Gastroesophageal sphincter (tissue), 4 donors: ENCODE measurements around the gene FBXW11. TPM values are rescaled to one million over a fixed set of nuclear protein-coding genes. Genes with fewer than 3 reads are reported as not detected.

Experiments
- ATAC-seq: fragments of 150-250 bp; one replicate; pipeline ENCODE4 v1.9.1; 2016; ENCODE audit warnings: mild to moderate bottlenecking, moderate library complexity
- H3K27ac ChIP-seq, 4 donors: fragments of 200-600 bp; sonication (generic) in 3 of 4; 1 replicate in 3 of 4; 2 replicates in 1 of 4; pipeline ENCODE4 v1.5.1; 2016 to 2019
- H3K27me3 ChIP-seq: fragments of 200-600 bp; sonication (generic); one replicate; pipeline ENCODE4 v1.5.1; 2019
- H3K36me3 ChIP-seq, 2 donors: fragments of 200-600 bp; sonication (generic); one replicate each; pipeline ENCODE4 v1.5.1; 2019; ENCODE audit warnings: control low read depth in 1 of 2
- H3K4me1 ChIP-seq, 3 donors: fragments of 200-600 bp; sonication (generic); 1 replicate in 2 of 3; 2 replicates in 1 of 3; pipeline ENCODE4 v1.5.1; 2016 to 2019; ENCODE audit warnings: control low read depth in 2 of 3
- H3K4me3 ChIP-seq, 2 donors: fragments of 200-600 bp; sonication (generic); one replicate each; pipeline ENCODE4 v1.5.1; 2019; ENCODE audit warnings: mild to moderate bottlenecking in 1 of 2, moderate library complexity in 1 of 2
- H3K9me3 ChIP-seq, 3 donors: fragments of 200-600 bp; sonication (generic); one replicate each; pipeline ENCODE4 v1.5.1; 2017 to 2019; ENCODE audit warnings: control low read depth in 2 of 3
- EP300 ChIP-seq: sonication (generic); formaldehyde crosslinking; IDR thresholded peaks from one replicate; pipeline ENCODE4 v1.6.1; 2017; ENCODE audit warnings: antibody characterized with exemption, mild to moderate bottlenecking
- POLR2A ChIP-seq, 2 donors: fragments of 450-650 bp; IDR thresholded peaks; one replicate each; pipeline ENCODE4 v1.6.1; 2017; ENCODE audit warnings: antibody characterized with exemption in 2 of 2, mild to moderate bottlenecking in 2 of 2, moderate library complexity in 1 of 2
- POLR2AphosphoS5 ChIP-seq: sonication (generic); formaldehyde crosslinking; IDR thresholded peaks from one replicate; pipeline ENCODE4 v1.6.1; 2017; ENCODE audit warnings: antibody characterized with exemption
- WGBS, 2 donors: methylation state at CpG; one replicate each; pipeline ENCODE4 v1.1.5; 2018; ENCODE audit warnings: low coverage in 1 of 2; 5-methylcytosine and 5-hydroxymethylcytosine counted together
- total RNA-seq, 4 donors: library from RNA; depleted of rRNA; stranded (reverse); fragments of >200 nt; gene quantifications; one replicate each; pipeline ENCODE4 v1.1.0, GENCODE V29; 2016
- TF ChIP-seq, protein P1 (sequence below), 4 experiments: fragments of 200-600 bp in 2 of 4; fragments of 450-650 bp in 2 of 4; sonication (generic) in 1 of 4; IDR thresholded peaks; one replicate each; pipeline ENCODE4 v1.5.1; 2017 to 2019; ENCODE audit warnings: antibody characterized with exemption in 4 of 4, mild to moderate bottlenecking in 2 of 4, moderate library complexity in 2 of 4

FBXW11 gene
- total RNA-seq, 4 donors from 2014 or later = 64.3 to 88.3 (median 76.3) TPM

DNA sequence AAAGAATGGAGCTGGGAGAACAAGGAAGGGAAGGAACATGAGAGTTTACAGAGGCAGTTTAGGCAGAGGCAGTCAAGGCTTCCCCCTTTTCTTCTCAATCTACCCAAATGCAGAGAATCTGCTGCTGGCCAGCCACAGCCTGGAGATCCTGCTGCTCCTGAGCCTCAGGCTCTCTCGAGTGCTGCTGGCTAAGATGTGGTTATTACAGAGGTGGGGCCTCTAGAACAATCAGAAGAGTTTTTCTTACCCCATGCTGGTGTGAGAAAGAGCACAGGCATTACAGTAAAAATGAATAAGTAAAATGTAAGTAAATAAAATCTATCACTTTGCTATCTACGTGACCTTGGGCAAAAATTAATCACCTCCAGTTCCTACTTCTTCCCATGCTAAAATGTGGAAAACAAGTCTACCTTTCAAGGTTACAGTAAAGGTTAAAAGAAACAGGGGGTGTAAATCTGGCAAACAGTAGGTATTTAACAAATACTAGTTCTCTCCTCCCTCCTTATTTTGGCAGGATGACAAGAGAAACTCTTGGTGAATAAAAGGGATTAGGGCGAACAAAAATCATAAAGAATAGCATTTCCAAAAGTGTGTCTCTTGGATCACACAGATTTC lies 31.1 kb downstream of the FBXW11 start:
- ATAC-seq = no peak
- 37 to 38% methylated on average over 2 to 3 of the region's 3 CpGs for WGBS, 2 donors
- no peaks in the 10 kb centered on the region for H3K27me3 ChIP-seq
- peaks cover 4 to 54% (median 6%) of the 10 kb centered on the region in 3 donors for H3K4me1 ChIP-seq
- H3K9me3 ChIP-seq = peaks cover 0 to 11% (median 0%) of the 10 kb centered on the region in 3 donors
- H3K4me3 ChIP-seq = no peak overlapping the region
- no peaks in the 10 kb centered on the region for H3K36me3 ChIP-seq
- H3K27ac ChIP-seq = peak overlapping the region in 2 of 4 donors; percentile 18 to 41
- TF ChIP-seq POLR2A (IDR thresholded peaks at IDR 0.05) = no peak
- TF ChIP-seq, protein P1, sequence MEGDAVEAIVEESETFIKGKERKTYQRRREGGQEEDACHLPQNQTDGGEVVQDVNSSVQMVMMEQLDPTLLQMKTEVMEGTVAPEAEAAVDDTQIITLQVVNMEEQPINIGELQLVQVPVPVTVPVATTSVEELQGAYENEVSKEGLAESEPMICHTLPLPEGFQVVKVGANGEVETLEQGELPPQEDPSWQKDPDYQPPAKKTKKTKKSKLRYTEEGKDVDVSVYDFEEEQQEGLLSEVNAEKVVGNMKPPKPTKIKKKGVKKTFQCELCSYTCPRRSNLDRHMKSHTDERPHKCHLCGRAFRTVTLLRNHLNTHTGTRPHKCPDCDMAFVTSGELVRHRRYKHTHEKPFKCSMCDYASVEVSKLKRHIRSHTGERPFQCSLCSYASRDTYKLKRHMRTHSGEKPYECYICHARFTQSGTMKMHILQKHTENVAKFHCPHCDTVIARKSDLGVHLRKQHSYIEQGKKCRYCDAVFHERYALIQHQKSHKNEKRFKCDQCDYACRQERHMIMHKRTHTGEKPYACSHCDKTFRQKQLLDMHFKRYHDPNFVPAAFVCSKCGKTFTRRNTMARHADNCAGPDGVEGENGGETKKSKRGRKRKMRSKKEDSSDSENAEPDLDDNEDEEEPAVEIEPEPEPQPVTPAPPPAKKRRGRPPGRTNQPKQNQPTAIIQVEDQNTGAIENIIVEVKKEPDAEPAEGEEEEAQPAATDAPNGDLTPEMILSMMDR (IDR thresholded peaks at IDR 0.05) = no peak
- no peak for TF ChIP-seq EP300

- WGBS, 2 donors = 66 to 71% methylated on average over 2 of the region's 2 CpGs
- H3K27me3 ChIP-seq = no peaks in the 10 kb centered on the region
- H3K27ac ChIP-seq = peak overlapping the region in 1 of 4 donors; percentile 3
- no peak for ATAC-seq
- peaks cover 4 to 74% (median 10%) of the 10 kb centered on the region in 3 donors for H3K4me1 ChIP-seq
- TF ChIP-seq, protein P1 (IDR thresholded peaks at IDR 0.05) = no peak
- no peak for TF ChIP-seq EP300
- TF ChIP-seq POLR2AphosphoS5 = no peak
- no peak for TF ChIP-seq POLR2A (IDR thresholded peaks at IDR 0.05)
- H3K36me3 ChIP-seq = no peaks in the 10 kb centered on the region
- H3K9me3 ChIP-seq = no peaks in the 10 kb centered on the region
- no peak overlapping the region for H3K4me3 ChIP-seq
These were observed 35.6 kb downstream of the FBXW11 start for GRCh38 chr5:171970826-171971225.

DNA sequence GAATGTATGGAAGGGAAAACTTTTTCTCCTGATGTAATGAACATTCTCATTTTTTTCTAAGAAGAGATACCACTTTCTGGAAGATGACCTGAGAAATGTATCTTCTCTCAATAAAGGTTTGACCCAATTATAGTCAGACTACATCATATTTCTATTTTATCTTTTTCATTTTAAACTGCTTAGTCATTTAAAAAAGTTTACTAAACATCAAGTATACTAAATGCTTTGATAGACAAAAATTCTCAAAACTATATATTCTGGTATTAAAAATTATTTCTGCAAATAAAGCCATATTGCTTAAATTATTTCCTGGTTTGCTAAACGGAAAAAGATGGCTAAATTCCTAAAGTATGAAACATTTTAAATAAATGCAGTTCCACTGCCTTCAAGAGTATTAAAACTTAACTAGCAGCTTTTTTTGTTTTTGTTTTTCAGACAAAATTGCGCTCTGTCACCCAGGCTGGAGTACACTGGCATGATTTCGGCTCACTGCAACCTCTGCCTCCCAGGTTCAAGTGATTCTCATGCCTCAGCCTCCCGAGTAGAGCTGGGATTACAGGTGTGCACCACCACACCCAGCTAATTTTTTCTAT lies 37.1 kb downstream of the FBXW11 start:
- Histone ChIP-seq H3K4me3 (no peak overlapping the region), H3K27ac (no peak overlapping the region), H3K27me3 (no peaks in the 10 kb centered on the region), H3K9me3 (no peaks in the 10 kb centered on the region), H3K4me1 (peaks cover 0 to 73% (median 10%) of the 10 kb centered on the region in 3 donors), H3K36me3 (no peaks in the 10 kb centered on the region)
- ATAC-seq = no peak
- TF ChIP-seq EP300 = no peak
- TF ChIP-seq POLR2AphosphoS5 = no peak
- no peak for TF ChIP-seq POLR2A (IDR thresholded peaks at IDR 0.05)
- 78 to 89% methylated on average over 3 of the region's 4 CpGs for WGBS, 2 donors

DNA sequence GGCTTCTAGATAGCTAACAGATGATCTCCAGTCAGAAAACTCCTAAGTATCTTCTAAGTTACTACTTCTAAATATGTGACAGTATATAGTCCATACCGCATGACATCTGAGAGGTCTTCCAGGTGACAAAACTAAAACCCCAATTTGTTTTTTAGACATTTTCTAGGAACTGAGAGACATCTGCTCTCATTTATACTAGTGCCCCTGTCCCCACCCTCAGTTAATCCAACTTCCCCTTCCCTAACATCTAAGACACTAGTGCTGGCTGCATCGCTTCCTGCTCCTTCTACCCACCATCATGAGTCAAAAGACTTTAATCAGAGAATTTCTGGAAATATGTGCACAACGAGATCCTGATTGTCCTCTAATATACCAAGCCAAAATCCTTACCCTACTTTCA lies 37.9 kb downstream of the FBXW11 start:
- no peak for ATAC-seq

GRCh38 chr5:171966964-171967363 lies 39.5 kb downstream of the FBXW11 start:
- TF ChIP-seq POLR2AphosphoS5 (no peak), EP300 (no peak), POLR2A (IDR thresholded peaks at IDR 0.05) (no peak)
- TF ChIP-seq, protein P1 (IDR thresholded peaks at IDR 0.05) = no peak
- no peaks in the 10 kb centered on the region for H3K9me3 ChIP-seq
- H3K27me3 ChIP-seq = no peaks in the 10 kb centered on the region
- H3K27ac ChIP-seq = peak overlapping the region in 1 of 4 donors; percentile 43
- no peaks in the 10 kb centered on the region for H3K36me3 ChIP-seq
- no peak overlapping the region for H3K4me3 ChIP-seq
- WGBS, 2 donors = 77 to 88% methylated on average over 2 of the region's 2 CpGs
- H3K4me1 ChIP-seq = peaks cover 0 to 84% (median 25%) of the 10 kb centered on the region in 3 donors
- ATAC-seq = no peak

More for the DNA sequence above, 37.9 kb downstream of the FBXW11 start:
- WGBS, 2 donors = 68 to 100% methylated on average over 2 to 3 of the region's 3 CpGs
- Histone ChIP-seq H3K27ac (peak overlapping the region in 1 of 4 donors; percentile 12), H3K27me3 (no peaks in the 10 kb centered on the region), H3K9me3 (no peaks in the 10 kb centered on the region), H3K4me1 (peaks cover 0 to 81% (median 14%) of the 10 kb centered on the region in 3 donors), H3K4me3 (no peak overlapping the region), H3K36me3 (no peaks in the 10 kb centered on the region)
- no peak for TF ChIP-seq POLR2AphosphoS5
- TF ChIP-seq, protein P1 (IDR thresholded peaks at IDR 0.05) = no peak
- TF ChIP-seq EP300 = no peak
- TF ChIP-seq POLR2A (IDR thresholded peaks at IDR 0.05) = no peak
